ENCODE measurements around the gene CRISPLD2.
A peak's percentile ranks its signal among the peaks of the same experiment; 100 is the strongest.

The CRISPLD2 gene

DNA sequence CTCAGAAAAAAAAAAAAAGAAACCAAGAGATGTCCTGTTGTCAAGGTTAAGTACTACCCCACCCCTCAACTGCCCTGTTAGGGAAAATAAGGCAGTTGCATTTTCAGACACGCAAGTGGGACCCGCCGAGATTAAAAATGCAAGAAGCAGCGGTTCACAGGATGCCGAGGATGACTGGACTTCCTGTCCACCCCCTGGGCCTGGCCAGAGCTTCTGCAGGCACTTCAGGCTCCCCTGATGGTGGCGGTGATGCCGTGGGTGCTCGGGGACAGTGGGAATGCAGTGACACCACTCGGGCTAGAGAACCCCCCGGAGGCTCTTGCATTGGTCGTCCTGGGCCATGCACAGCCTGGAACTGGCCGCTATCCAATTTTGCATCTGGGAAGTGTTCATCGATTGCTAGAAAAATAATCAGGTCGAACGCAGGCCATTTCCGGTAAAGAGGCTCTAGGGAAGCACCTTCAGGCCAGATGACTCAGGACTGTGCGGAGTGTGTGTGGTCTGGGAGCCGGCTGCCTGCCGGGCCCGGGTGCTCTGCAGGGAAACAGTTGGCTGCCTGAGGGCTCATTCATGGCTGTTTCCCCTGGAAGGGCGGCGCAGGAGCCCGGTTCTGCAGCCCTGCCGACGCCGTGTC, 13.4 kb upstream of the CRISPLD2 start:
- TF ChIP-seq SP1 (IDR thresholded peaks at IDR 0.05) (no peak), CTBP1 (IDR thresholded peaks at IDR 0.05; ENCODE audit: borderline replicate concordance) (no peak), FOXM1 (IDR thresholded peaks at IDR 0.05; ENCODE audit: borderline replicate concordance) (no peak), ARNT (IDR thresholded peaks at IDR 0.05) (no peak)
- TF ChIP-seq, protein P1, sequence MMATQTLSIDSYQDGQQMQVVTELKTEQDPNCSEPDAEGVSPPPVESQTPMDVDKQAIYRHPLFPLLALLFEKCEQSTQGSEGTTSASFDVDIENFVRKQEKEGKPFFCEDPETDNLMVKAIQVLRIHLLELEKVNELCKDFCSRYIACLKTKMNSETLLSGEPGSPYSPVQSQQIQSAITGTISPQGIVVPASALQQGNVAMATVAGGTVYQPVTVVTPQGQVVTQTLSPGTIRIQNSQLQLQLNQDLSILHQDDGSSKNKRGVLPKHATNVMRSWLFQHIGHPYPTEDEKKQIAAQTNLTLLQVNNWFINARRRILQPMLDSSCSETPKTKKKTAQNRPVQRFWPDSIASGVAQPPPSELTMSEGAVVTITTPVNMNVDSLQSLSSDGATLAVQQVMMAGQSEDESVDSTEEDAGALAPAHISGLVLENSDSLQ (IDR thresholded peaks at IDR 0.05) = no peak
- ChIA-PET POLR2A (no interaction called here), CTCF (no interaction called here)
- peak; percentile 29 for DNase-seq (ENCODE audit: extremely low spot score)

- ChIA-PET CTCF (no interaction called here), POLR2A (no interaction called here)
- no peak for TF ChIP-seq NFRKB (IDR thresholded peaks at IDR 0.05)
- TF ChIP-seq HDGF (IDR thresholded peaks at IDR 0.05; ENCODE audit: borderline replicate concordance) = no peak
- no peak for TF ChIP-seq L3MBTL2 (conservative IDR thresholded peaks at IDR 0.05)
- TF ChIP-seq SUZ12 (IDR thresholded peaks at IDR 0.05) = no peak
- TF ChIP-seq CTBP1 (IDR thresholded peaks at IDR 0.05; ENCODE audit: borderline replicate concordance) = no peak
- TF ChIP-seq, protein P1 (IDR thresholded peaks at IDR 0.05) = no peak
- DNase-seq (ENCODE audit: extremely low spot score) = no peak
These were observed 12.9 kb upstream of the CRISPLD2 start for GRCh38 chr16:84806890-84807258.

DNA sequence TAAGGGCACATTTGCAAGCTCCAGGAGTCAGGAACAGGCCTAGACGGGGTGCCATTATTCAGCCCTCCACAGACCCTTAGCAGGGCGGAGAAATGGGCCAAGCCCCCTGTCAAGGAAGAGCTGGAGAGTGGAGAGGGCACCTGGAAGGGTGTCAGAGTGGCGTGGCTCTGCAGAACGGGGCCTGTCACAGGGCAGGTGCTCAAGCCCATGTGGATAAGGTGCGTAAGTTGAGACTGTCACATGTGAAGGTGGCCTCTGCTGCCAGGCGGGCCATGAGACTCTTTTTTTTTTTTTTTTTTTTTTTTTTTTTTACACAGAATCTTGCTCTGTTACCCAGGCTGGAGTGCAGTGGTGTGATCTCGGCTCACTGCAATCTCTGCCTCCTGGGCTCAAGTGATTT, 12.0 kb upstream of the CRISPLD2 start:
- CTCF ChIA-PET = no interaction called here

DNA sequence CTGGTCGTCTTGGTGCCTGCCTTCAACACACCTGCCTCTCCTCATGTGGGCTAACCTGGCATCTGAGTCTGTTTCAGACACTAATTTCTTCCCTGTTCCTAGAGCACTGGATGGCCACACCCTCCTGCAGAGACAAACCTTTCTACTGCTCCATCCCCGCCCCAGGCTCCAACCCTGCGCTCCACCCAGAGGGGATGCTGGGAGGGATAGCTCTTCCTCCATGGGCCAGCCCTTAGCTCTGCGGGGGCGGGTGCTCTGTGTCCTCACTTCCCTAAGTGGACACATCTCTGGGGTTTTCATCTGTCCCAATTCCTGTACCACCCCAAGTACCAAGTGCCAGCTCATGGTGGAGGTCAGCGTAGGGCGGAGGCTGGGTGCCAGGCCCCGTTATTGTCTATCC, 11.0 kb upstream of the CRISPLD2 start:
- ChIA-PET POLR2A (no interaction called here), CTCF (no interaction called here)
- DNase-seq (ENCODE audit: extremely low spot score) = no peak
- TF ChIP-seq ZNF384 (IDR thresholded peaks at IDR 0.05) (no peak), SP1 (IDR thresholded peaks at IDR 0.05) (no peak), TARDBP (IDR thresholded peaks at IDR 0.05) (no peak)

More for the DNA sequence above, 12.0 kb upstream of the CRISPLD2 start:
- POLR2A ChIA-PET = no interaction called here
- DNase-seq (ENCODE audit: extremely low spot score) = no peak
- TF ChIP-seq ARNT (IDR thresholded peaks at IDR 0.05) (no peak), SP1 (IDR thresholded peaks at IDR 0.05) (no peak), NFRKB (IDR thresholded peaks at IDR 0.05) (no peak), L3MBTL2 (conservative IDR thresholded peaks at IDR 0.05) (no peak), SUZ12 (IDR thresholded peaks at IDR 0.05) (no peak), FOXM1 (IDR thresholded peaks at IDR 0.05; ENCODE audit: borderline replicate concordance) (no peak), BHLHE40 (IDR thresholded peaks at IDR 0.05; ENCODE audit: borderline replicate concordance) (no peak), TARDBP (IDR thresholded peaks at IDR 0.05) (no peak), HDGF (IDR thresholded peaks at IDR 0.05; ENCODE audit: borderline replicate concordance) (no peak), CTBP1 (IDR thresholded peaks at IDR 0.05; ENCODE audit: borderline replicate concordance) (no peak)
- TF ChIP-seq, protein P1 (IDR thresholded peaks at IDR 0.05) = no peak

GRCh38 chr16:84810518-84811273, 9.1 kb upstream of the CRISPLD2 start:
- ChIA-PET CTCF (no interaction called here), POLR2A (no interaction called here)
- DNase-seq (ENCODE audit: extremely low spot score) = no peak
- TF ChIP-seq CTBP1 (IDR thresholded peaks at IDR 0.05; ENCODE audit: borderline replicate concordance) (no peak), SP1 (IDR thresholded peaks at IDR 0.05) (no peak), LEF1 (IDR thresholded peaks at IDR 0.05; ENCODE audit: borderline replicate concordance) (no peak), SUZ12 (IDR thresholded peaks at IDR 0.05) (no peak), FOXK2 (IDR thresholded peaks at IDR 0.05) (no peak), L3MBTL2 (conservative IDR thresholded peaks at IDR 0.05) (no peak), ARNT (IDR thresholded peaks at IDR 0.05) (no peak), FOXM1 (IDR thresholded peaks at IDR 0.05; ENCODE audit: borderline replicate concordance) (no peak), NFRKB (IDR thresholded peaks at IDR 0.05) (no peak), ZNF384 (IDR thresholded peaks at IDR 0.05) (no peak), BHLHE40 (IDR thresholded peaks at IDR 0.05; ENCODE audit: borderline replicate concordance) (no peak)
- TF ChIP-seq, protein P1 (IDR thresholded peaks at IDR 0.05) = no peak

DNA sequence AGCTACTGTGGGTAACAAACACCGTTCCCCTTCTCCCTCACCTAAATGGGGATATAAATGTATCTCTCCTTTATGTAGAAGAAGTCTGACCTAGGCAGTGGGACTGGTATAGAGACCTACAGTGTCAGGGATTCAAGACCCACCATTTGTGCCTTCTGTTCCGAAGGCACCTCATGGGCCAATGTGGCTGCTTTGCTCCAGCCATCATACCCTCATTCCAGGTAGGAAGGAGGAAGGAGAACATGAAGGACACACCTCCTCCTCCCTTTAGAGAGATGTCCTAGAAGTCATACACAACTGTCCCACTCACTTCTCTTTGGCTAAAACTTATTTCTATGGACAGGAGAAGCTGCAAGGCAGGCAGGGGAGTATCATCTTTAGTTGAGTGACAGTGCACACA, 8.3 kb upstream of the CRISPLD2 start:
- DNase-seq (ENCODE audit: extremely low spot score) = no peak
- CTCF ChIA-PET = no interaction called here
- TF ChIP-seq TARDBP (IDR thresholded peaks at IDR 0.05) (no peak), HDGF (IDR thresholded peaks at IDR 0.05; ENCODE audit: borderline replicate concordance) (no peak), NFRKB (IDR thresholded peaks at IDR 0.05) (no peak), FOXA1 (IDR thresholded peaks at IDR 0.05) (no peak)
- POLR2A ChIA-PET = no interaction called here
